ENCODE measurements around the gene KRT17. TPM values are rescaled to one million over a fixed set of nuclear protein-coding genes. Genes with fewer than 3 reads are reported as not detected.
"Not testable (repeated sequence)": the region's sequence is repeated elsewhere in the genome, so short reads cannot be mapped to it uniquely, and the experiment has no call there.

KRT17 gene
- total and polyA plus RNA-seq, 12 donors, result 0.07 TPM; not detected in 11

DNA sequence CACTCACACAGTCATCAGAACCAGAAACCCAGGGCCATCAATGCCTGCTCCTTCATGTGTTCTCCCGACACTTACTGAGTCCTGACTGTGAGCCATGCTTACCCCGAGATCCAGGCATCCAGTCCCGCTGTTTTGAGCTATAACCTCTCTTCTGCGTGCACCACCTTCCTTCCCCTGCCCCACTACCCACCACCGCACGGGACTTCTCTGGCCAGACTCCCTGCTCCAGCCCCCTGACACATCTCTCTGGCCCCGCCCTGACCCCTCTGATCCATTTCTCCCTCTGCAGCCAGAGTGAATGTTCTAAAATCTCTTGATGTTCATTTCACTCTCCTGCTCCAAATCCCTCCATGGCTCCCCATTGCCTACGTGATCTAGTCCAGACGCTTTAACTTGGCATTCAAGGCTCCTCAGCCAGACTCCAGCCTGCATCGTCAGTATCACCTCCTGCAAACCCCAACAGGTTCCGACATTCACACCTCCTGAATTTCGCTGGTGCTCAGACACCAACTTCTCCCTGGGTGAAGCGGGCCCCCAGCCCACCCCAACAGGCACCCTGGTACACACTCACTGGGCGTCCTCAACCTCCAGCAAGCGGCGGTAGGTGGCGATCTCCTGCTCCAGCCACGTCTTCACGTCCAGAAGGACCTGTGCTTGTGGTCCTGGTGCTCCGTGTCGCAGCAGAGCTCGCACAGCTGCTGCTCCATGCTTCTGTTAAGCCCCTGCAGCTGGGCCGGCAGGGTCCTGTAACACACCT lies 3.1 kb upstream of the KRT17 start:
- no peak for DNase-seq

DNA sequence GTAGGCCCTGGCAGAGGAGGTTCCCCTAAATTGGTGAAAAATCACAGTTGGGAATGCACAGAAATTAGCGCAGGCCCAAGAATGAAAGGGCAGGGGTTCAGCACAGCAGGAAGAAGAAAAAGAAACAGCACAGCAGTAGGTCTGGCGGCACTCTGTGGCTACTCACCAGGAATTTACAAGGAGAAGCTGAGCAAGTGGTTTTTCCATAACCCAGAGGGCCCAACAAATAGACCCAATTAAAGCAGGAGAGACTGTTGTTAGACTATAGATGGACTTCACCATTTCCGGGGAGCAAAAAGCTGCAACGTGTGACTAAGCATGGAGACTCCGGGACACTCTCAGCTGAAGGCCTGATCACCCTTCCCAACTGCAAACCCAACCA lies 2.5 kb upstream of the KRT17 start:
- H3K4me1 ChIP-seq; intact Hi-C loops (cut with DNase I); ATAC-seq; H3K4me3 ChIP-seq; H3K36me3 ChIP-seq; H3K9me3 ChIP-seq; DNase-seq; H3K27ac ChIP-seq: not testable (repeated sequence)
- 85 to 88% methylated on average over 5 of the region's 5 CpGs for WGBS, 2 donors
- peaks cover 0 to 11% (median 0%) of the 10 kb centered on the region in 7 donors for H3K27me3 ChIP-seq

More for the DNA sequence above, 3.1 kb upstream of the KRT17 start:
- no peaks in the 10 kb centered on the region for H3K9me3 ChIP-seq
- intact Hi-C loops (cut with DNase I), result no loop called here
- peaks cover 0 to 5% (median 0%) of the 10 kb centered on the region in 9 donors for H3K4me1 ChIP-seq
- WGBS, 2 donors, result 87 to 89% methylated on average over 23 of the region's 23 CpGs
- TF ChIP-seq, protein P1, sequence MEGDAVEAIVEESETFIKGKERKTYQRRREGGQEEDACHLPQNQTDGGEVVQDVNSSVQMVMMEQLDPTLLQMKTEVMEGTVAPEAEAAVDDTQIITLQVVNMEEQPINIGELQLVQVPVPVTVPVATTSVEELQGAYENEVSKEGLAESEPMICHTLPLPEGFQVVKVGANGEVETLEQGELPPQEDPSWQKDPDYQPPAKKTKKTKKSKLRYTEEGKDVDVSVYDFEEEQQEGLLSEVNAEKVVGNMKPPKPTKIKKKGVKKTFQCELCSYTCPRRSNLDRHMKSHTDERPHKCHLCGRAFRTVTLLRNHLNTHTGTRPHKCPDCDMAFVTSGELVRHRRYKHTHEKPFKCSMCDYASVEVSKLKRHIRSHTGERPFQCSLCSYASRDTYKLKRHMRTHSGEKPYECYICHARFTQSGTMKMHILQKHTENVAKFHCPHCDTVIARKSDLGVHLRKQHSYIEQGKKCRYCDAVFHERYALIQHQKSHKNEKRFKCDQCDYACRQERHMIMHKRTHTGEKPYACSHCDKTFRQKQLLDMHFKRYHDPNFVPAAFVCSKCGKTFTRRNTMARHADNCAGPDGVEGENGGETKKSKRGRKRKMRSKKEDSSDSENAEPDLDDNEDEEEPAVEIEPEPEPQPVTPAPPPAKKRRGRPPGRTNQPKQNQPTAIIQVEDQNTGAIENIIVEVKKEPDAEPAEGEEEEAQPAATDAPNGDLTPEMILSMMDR (IDR thresholded peaks at IDR 0.05), result no peak
- no peak overlapping the region for H3K4me3 ChIP-seq
- H3K27ac ChIP-seq, result no peak overlapping the region
- no peaks in the 10 kb centered on the region for H3K36me3 ChIP-seq
- ATAC-seq, result no peak
- peaks cover 0 to 11% (median 0%) of the 10 kb centered on the region in 7 donors for H3K27me3 ChIP-seq

DNA sequence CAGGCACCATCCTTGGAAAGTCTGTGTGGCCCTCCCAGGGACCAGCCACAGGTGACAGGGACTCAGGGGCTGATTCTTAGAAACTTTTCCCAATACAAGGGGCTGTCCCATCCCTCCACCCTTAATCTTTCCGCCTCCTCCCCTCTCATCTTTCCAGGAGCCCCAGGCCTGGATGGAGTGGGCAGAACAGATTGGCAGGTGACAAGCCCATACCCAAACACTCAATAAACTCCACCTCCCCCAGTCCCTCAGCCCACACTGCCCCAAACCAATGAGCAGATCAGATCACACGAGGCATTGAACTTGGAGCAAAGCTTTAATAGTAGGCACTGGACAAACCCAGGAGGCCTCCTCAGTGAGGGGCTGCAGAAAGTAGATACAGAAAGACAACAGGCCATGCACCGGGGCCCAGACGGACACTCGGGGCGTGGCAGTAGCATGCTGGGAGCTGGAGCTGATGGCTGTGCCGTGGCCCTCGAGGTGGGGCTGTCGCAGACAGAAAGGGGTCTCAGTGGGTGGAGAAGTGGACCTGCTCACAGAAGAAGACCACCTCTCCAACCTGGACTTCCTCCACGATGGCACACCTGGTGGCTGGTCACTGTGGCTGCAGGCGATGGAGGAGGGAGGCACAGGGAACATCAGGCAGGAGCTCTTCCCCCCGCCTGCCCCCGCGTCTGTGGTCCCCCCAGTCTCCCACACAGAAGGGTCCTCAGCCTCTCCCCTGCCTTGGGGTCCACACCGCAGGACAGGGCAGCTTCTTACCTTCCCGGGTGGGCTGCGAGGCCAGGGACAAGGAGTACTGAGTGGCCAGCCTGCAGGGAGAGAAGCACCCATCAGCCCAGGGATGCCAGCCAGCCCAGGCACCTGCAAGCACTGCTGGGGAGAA lies 1.9 kb upstream of the KRT17 start:
- ATAC-seq; H3K27ac ChIP-seq; H3K4me3 ChIP-seq; H3K9me3 ChIP-seq; H3K36me3 ChIP-seq; H3K4me1 ChIP-seq; intact Hi-C loops (cut with DNase I); DNase-seq: not testable (repeated sequence)
- H3K27me3 ChIP-seq, result peaks cover 0 to 11% (median 0%) of the 10 kb centered on the region in 7 donors
- WGBS, 2 donors, result 89 to 91% methylated on average over 17 of the region's 17 CpGs

DNA sequence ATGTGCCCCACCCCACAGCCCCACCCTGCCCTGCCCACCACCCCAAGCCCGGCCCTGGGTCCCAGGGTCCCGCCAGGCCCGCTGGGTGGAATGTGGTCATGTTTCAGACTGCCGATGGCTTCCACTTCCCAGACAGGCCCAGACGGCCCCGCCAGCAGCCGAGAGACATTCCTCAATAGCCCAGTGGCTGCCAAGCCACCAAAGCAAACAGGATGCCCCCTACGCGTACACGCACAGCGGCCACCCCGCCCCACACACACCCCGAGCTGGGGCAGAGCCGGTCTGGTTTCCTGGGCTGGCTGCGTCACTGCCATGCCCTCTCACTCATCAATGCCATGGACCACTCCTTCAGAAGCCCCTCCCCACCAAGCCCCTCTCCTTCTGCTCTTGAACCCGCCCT lies 1.2 kb upstream of the KRT17 start:
- Histone ChIP-seq H3K4me1 (peaks cover 0 to 5% (median 0%) of the 10 kb centered on the region in 9 donors), H3K36me3 (no peaks in the 10 kb centered on the region), H3K4me3 (no peak overlapping the region), H3K9me3 (no peaks in the 10 kb centered on the region), H3K27ac (no peak overlapping the region), H3K27me3 (peaks cover 0 to 11% (median 0%) of the 10 kb centered on the region in 7 donors)
- peak in 7 of 8 donors; percentile 25 to 67 (median 55) for ATAC-seq
- WGBS, 2 donors, result 58 to 62% methylated on average over 16 of the region's 16 CpGs
- TF ChIP-seq, protein P1 (IDR thresholded peaks at IDR 0.05), result no peak
- DNase-seq, result peak; percentile 37 to 42
- intact Hi-C loops (cut with DNase I), result no loop called here

DNA sequence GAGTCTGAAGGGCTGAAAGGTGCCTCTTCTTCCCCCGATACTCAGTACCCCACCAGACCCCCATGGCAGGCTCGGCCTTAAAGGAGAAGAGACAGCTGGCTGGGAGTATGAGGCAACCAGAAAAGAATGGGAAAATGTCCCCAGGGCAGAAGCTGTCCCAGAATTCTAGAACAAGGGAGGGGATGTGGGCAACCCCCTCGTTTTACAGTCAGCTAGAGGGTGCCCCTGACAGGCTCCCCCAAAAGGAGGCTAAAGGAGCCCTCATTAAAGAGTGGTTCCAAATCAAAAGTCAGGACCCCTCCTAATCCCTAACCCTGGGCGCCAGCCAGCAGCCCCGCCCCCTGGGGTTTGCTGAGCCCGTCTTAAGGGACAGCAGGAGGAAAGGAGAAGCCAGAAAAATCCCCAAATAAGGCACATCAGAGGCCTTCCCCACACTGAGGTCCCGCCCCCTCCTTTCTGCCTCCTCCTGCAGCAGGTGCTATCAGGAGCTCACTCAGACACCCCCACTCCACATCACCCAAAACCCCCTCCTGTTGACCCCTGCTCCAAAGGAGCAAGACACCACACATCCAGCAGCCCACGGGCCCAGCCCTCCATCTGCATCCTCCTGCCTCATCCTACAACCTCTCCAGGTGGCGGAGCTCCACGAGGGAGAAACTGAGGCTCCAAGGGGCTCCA lies 1.1 kb downstream of the KRT17 start:
- H3K9me3 ChIP-seq; DNase-seq; H3K36me3 ChIP-seq; H3K27ac ChIP-seq; H3K4me1 ChIP-seq; intact Hi-C loops (cut with DNase I); ATAC-seq; H3K4me3 ChIP-seq: not testable (repeated sequence)
- WGBS, 2 donors, result 64 to 70% methylated on average over 10 of the region's 10 CpGs
- peaks cover 0 to 26% (median 4%) of the 10 kb centered on the region in 7 donors for H3K27me3 ChIP-seq

DNA sequence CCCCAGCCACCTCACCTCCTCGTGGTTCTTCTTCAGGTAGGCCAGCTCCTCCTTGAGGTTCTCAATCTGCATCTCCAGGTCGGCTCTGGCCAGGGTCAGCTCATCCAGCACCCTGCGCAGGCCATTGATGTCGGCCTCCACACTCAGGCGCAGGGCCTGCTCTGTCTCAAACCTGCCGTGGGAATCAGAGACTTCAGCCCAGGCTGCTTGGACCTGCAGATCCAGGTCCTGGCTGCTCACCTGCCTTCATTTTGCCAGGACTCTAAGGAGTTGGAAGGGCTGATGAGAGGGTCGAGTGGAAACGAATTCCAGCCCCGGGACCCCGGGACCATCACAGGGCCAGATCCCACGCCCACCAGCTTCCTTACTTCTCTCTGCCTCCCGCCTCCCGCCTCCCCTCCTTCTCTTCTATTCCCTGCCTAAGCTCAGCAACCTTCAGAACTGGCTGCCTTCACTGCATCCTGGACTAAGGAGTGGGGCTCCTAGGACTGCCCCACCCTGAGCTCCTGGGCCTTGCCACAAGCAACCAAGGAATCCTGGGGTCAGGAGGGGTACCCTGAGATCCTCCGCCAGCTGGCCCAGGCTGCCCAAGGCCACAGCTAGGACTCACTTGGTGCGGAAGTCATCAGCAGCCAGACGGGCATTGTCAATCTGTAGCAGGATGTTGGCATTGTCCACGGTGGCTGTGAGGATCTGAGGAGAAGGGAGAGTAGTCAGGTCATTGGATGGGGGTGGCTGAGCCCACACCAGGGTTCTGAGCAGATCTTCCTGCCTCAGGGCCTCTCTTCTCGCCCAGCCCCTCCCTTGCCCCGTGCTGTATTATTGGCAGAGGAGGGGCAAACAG lies 1.8 kb downstream of the KRT17 start:
- H3K27ac ChIP-seq; ATAC-seq; H3K4me3 ChIP-seq; DNase-seq; H3K4me1 ChIP-seq; intact Hi-C loops (cut with DNase I); H3K36me3 ChIP-seq; H3K9me3 ChIP-seq: not testable (repeated sequence)
- WGBS, 2 donors, result 73 to 79% methylated on average over 19 of the region's 19 CpGs
- H3K27me3 ChIP-seq, result peaks cover 0 to 26% (median 11%) of the 10 kb centered on the region in 7 donors

All from heart right ventricle (tissue), 16 donors.